OCI-LY7 (cell line): ENCODE measurements around the gene SALL3. TPM values are rescaled to one million over a fixed set of nuclear protein-coding genes. Genes with fewer than 3 reads are reported as not detected.

Experiments
- BruUV-seq: library from RNA; stranded (reverse); fragments of 400-500 nt; replicated peaks from 2 replicates; lab custom pipeline; 2021; lab: Mats Ljungman, UMichigan
- CTCF ChIA-PET: fragments of 300-600 bp; sonication (Branson Sonifier 250); formaldehyde crosslinking; loops from one replicate; lab custom pipeline; 2022; ENCODE audit warnings: antibody characterized with exemption; ENCODE audit not compliant: unreplicated experiment; lab: Charles Lee
- POLR2A ChIA-PET: fragments of 300-600 bp; sonication (Branson Sonifier 250); formaldehyde crosslinking; loops from one replicate; lab custom pipeline; 2022; ENCODE audit warnings: antibody characterized with exemption; lab: Charles Lee
- DNase-seq: peaks from one replicate; pipeline ENCODE4 v3.0.0-alpha.2; 2015; ENCODE audit warnings: low spot score
- H2AFZ ChIP-seq: fragments of 200-600 bp; sonication (generic), shearing (Covaris generic); 2 replicates; pipeline ENCODE4 v1.6.1; 2014; ENCODE audit warnings: mild to moderate bottlenecking, antibody characterized with exemption, low read length, moderate library complexity
- H3K27ac ChIP-seq: fragments of 200-600 bp; sonication (generic); 2 replicates; pipeline ENCODE4 v1.5.1; 2014; ENCODE audit warnings: mixed run types, low read depth, mild to moderate bottlenecking, moderate library complexity, low read length, inconsistent platforms; ENCODE audit not compliant: poor library complexity, severe bottlenecking
- H3K36me3 ChIP-seq: fragments of 200-600 bp; sonication (generic); 2 replicates; pipeline ENCODE4 v1.6.1; 2014; ENCODE audit warnings: mild to moderate bottlenecking, antibody characterized with exemption, low read length, moderate library complexity, mixed read lengths; ENCODE audit not compliant: insufficient read depth
- H3K4me1 ChIP-seq: fragments of 200-600 bp; sonication (generic); 2 replicates; pipeline ENCODE4 v1.5.1; 2014; ENCODE audit warnings: mild to moderate bottlenecking, low read length; ENCODE audit not compliant: insufficient read depth, poor library complexity, severe bottlenecking
- H3K4me2 ChIP-seq: fragments of 200-600 bp; sonication (generic); 2 replicates; pipeline ENCODE4 v1.6.1; 2014; ENCODE audit warnings: mild to moderate bottlenecking, low read length
- H3K4me3 ChIP-seq: fragments of 200-600 bp; sonication (generic); 2 replicates; pipeline ENCODE4 v1.5.1; 2014; ENCODE audit warnings: mild to moderate bottlenecking, low read depth, low read length; ENCODE audit not compliant: poor library complexity, severe bottlenecking
- H3K79me2 ChIP-seq: fragments of 200-600 bp; sonication (generic); 2 replicates; pipeline ENCODE4 v1.6.1; 2016; ENCODE audit warnings: low read depth, mild to moderate bottlenecking, low read length, moderate library complexity, mixed read lengths; ENCODE audit not compliant: insufficient read depth
- H3K9me2 ChIP-seq: fragments of 200-600 bp; sonication (generic); 2 replicates; pipeline ENCODE4 v1.6.1; 2016; ENCODE audit warnings: mild to moderate bottlenecking, low read length, mixed read lengths; ENCODE audit not compliant: insufficient read depth
- H3K9me3 ChIP-seq: fragments of 200-600 bp; sonication (generic); 2 replicates; pipeline ENCODE4 v1.6.1; 2014; ENCODE audit warnings: mild to moderate bottlenecking, mixed run types, low read length, mixed read lengths
- H4K20me1 ChIP-seq: fragments of 200-600 bp; sonication (generic); 2 replicates; pipeline ENCODE4 v1.6.1; 2014; ENCODE audit warnings: mild to moderate bottlenecking, antibody characterized with exemption, low read length, moderate library complexity, mixed read lengths; ENCODE audit not compliant: insufficient read depth
- CTCF ChIP-seq: fragments of 200-600 bp; sonication (generic); conservative IDR thresholded peaks from 2 replicates; pipeline ENCODE4 v1.5.1; 2014; ENCODE audit warnings: mild to moderate bottlenecking, antibody characterized with exemption, low read length, moderate library complexity, mixed read lengths
- EZH2phosphoT487 ChIP-seq: fragments of 200-600 bp; sonication (generic); IDR thresholded peaks from 2 replicates; pipeline ENCODE4 v1.6.1; 2018; ENCODE audit warnings: low read depth, borderline replicate concordance, mild to moderate bottlenecking, mixed run types, antibody characterized with exemption, low read length, moderate library complexity, mixed read lengths
- intact Hi-C: fragments of 100-400 bp; cut with micrococcal nuclease; formaldehyde crosslinking; loops from one replicate; pipeline ENCODE4 v1.10.0; 2022; ENCODE audit not compliant: unreplicated experiment
- total RNA-seq, 2 experiments: library from RNA; depleted of rRNA in 1 of 2; stranded (reverse); fragments of >200 nt in 1 of 2; shearing (Covaris generic) in 1 of 2; gene quantifications; 2 replicates each; pipeline ENCODE4 v1.2.3, GENCODE V29; 2014 to 2022

The SALL3 gene
- total RNA-seq, 2 experiments from 2014 or later = not detected

DNA sequence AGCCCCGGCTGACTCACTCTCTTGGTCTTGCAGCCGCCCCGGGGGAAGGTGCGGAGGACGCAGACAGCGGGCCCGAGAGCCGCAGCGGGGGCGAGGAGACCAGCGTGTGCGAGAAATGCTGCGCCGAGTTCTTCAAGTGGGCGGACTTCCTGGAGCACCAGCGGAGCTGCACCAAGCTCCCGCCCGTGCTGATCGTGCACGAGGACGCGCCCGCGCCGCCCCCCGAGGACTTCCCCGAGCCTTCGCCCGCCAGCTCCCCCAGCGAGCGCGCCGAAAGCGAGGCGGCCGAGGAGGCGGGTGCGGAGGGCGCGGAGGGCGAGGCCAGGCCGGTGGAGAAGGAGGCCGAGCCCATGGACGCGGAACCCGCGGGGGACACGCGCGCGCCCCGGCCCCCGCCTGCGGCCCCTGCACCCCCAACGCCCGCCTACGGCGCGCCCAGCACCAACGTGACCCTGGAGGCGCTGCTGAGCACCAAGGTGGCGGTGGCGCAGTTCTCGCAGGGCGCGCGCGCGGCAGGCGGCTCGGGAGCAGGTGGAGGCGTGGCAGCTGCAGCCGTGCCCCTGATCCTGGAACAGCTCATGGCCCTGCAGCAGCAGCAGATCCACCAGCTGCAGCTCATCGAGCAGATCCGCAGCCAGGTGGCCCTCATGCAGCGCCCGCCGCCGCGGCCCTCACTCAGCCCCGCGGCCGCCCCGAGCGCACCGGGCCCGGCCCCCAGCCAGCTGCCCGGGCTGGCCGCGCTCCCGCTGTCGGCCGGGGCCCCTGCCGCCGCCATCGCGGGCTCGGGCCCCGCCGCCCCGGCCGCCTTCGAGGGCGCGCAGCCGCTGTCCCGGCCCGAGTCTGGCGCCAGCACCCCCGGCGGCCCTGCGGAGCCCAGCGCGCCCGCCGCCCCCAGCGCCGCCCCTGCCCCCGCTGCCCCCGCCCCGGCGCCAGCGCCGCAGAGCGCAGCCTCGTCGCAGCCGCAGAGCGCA lies 12.7 kb downstream of the SALL3 start:
- TF ChIP-seq CTCF = no peak
- no peak for TF ChIP-seq EZH2phosphoT487

GRCh38 chr18:78993014-78993926 lies 13.7 kb downstream of the SALL3 start:
- H3K4me3 ChIP-seq = no peak overlapping the region
- DNase-seq = no peak
- TF ChIP-seq CTCF = no peak
- TF ChIP-seq EZH2phosphoT487 = no peak
- H3K79me2 ChIP-seq = no peaks in the 10 kb centered on the region
- no peaks in the 10 kb centered on the region for H3K4me1 ChIP-seq
- H3K9me3 ChIP-seq = no peaks in the 10 kb centered on the region
- no peaks in the 10 kb centered on the region for H3K36me3 ChIP-seq
- CTCF ChIA-PET = no interaction called here
- no peak overlapping the region for H2AFZ ChIP-seq
- POLR2A ChIA-PET = no interaction called here
- intact Hi-C loops = no loop called here
- H3K27ac ChIP-seq = no peak overlapping the region
- no TSS peak for BruUV-seq
- no peak overlapping the region for H3K4me2 ChIP-seq
- H3K9me2 ChIP-seq = no peaks in the 10 kb centered on the region
- H4K20me1 ChIP-seq = no peaks in the 10 kb centered on the region

More for the DNA sequence above, 12.7 kb downstream of the SALL3 start:
- Histone ChIP-seq H2AFZ (no peak overlapping the region), H3K4me2 (no peak overlapping the region), H3K36me3 (no peaks in the 10 kb centered on the region), H3K4me3 (no peak overlapping the region), H3K27ac (no peak overlapping the region), H3K4me1 (no peaks in the 10 kb centered on the region), H4K20me1 (no peaks in the 10 kb centered on the region), H3K9me3 (no peaks in the 10 kb centered on the region), H3K9me2 (no peaks in the 10 kb centered on the region), H3K79me2 (no peaks in the 10 kb centered on the region)
- ChIA-PET POLR2A (no interaction called here), CTCF (no interaction called here)
- no TSS peak for BruUV-seq
- DNase-seq = no peak
- intact Hi-C loops = no loop called here
